Measurements from ENCODE around the gene PTPRS.
"Not testable (repeated sequence)": the region's sequence is repeated elsewhere in the genome, so short reads cannot be mapped to it uniquely, and the experiment has no call there.

The PTPRS gene

DNA sequence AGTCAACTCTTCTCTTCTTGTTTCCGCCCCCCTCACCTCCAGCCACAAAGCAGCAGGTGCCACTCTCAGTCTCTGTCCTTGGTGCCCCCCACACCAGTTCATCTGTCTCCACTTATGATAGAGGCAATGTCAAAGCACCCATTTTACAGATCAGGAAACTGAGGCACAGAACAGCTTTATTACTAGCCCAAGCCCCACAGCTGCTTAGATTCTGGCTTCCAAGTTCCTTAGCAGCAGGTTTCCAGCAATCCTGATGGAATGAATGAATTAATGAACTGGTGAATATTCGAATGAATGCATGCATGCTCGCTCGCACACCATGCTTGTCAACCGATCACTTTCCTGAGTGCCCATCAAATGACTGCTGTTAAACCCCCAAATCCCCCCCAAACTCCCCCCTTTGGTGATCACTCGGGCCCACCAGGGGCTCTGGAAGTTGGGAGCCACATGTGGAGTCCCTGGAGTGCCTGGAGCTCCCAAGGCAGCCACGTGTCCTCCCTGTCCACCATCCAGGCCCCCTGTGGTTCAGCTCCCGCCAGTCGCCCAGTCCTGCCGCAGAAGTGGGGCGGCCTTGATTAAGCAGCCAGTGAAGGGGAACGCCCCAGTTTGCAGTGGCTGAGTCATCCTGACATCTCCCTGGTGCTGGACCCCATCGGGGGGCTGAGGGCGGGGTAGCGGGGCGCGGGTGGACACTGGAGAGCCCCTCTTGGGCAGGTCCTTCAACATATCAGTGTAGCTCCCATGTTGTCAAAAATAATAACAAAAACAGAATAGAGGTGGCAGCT, 6.8 kb downstream of the PTPRS start:
- no peak for DNase-seq (ENCODE audit: low spot score)

DNA sequence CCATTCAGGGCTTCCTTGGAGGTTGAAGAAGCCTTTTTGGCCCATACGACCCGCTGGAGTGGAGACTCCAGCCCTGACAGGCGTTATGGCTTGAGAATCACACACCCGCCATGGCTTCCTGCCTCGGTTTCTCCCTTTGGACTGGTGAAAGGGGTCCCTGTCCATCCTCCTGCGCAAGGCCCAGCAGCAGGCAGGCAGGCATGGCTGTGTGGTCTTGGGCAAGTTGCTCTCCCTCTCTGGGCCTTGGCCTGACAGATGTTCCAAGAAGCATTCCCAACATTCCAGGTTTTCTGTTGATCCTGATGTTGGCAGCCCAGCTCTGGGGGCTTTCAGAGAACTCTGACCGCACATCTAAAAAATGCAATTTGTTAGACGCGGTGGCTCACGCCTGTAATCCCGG, 8.1 kb downstream of the PTPRS start:
- no peak for DNase-seq (ENCODE audit: low spot score)

DNA sequence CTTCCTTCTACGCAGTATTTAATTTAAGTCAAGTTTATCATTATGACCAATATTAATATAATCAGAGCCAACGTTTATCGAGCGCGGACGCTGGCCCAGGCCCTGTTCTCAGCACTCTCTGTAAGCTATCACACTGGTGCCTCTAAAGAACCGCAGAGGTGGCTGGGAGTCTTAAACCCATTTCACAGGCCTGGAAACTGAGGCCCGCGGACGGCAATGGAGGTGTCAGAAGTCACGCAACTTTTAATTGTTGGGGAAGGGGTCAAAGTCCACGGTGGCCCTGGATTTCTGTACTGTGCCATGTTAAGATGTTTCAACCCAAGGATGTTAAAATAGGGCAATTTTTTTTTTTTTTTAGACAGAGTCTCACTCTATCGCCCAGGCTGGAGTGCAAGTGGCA, 8.8 kb downstream of the PTPRS start:
- DNase-seq (ENCODE audit: low spot score), result no peak

DNA sequence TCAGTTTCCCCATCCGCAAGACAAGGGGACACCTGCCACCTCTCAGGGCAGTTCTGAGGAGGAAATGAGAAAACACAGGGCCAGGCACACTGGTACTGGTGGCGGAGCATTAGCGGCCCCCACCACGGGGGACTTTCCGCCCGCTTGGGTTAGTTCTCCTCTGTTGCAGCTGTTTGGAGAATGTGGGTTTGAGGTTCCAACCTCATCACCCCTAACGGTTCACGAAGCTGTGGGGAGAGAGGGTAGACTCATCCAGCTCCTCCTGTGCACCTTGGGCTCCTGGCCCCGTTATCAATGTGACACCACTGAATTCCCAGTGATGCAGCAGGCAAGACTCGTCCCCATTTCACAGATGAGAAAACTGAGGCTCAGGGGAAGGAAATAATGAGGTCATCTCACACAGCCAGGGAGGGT, 10.3 kb downstream of the PTPRS start:
- no peak for DNase-seq (ENCODE audit: low spot score)

DNA sequence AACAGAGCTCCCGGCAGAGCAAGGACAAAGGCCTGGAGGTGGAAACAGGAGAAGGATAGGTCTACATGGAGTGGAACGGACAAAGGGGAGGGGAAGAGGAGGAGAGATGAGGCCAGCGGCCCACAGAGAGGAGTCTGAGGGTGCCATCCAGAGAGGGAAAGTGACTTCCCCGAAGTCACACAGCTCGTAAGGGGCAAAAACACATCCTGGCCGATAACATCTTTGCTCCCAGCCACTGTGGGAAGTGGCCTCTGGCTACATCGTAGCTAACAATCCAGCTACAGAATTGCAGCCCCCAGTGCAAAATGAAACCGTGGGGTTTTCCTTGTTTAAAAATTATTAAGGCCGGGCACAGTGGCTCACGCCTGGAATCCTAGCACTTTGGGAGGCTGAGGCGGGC, 11.5 kb downstream of the PTPRS start:
- no peak for DNase-seq (ENCODE audit: low spot score)

DNA sequence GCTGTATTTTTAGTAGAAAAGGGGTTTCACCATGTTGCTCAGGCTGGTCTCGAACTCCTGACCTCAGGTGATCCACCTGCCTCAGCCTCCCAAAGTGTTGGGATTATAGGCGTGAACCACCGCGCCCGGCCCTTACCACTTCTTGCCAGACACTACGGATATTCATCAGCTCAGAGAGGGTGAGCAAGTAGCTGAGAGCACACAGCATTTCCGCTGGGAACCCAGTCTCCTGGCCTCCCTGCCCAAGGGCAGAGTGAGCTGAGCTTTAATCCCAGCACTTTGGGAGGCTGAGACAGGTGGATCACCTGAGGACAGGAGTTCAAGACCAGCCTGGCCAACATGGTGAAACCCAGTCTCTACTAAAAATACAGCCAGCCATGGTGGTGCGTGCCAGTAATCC, 12.2 kb downstream of the PTPRS start:
- not testable (repeated sequence) for DNase-seq (ENCODE audit: low spot score)

DNA sequence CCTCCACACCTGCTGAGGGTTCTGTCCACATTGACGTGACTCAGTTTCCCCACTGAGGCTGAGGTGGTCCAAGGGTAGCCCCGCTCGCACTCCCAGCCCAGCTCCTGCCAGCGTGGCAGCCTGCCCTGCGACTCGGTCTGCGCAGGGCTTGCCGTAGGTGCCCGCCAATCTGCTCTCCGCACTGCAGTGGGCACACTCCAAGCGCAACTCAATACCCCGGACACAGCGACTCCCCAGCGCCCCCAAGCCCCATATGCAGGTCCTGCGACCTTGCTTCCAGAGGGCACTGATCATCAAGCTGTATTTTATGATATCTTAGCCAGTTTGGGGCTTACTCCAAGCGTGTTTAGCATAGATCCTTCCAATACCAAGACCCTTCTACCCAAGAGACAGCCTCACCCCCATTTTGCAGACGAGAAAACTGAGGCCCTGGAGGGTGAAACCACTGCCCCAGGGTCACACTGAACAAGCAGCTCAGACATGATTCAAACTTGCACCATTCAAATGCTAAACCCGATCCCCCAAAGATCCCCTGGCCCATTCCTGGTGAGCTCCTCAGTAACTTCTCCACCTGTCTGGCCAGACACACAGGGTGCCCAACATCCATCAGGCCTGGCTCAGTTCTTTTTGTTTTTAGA, 13.5 kb downstream of the PTPRS start:
- DNase-seq (ENCODE audit: low spot score), result no peak

DNA sequence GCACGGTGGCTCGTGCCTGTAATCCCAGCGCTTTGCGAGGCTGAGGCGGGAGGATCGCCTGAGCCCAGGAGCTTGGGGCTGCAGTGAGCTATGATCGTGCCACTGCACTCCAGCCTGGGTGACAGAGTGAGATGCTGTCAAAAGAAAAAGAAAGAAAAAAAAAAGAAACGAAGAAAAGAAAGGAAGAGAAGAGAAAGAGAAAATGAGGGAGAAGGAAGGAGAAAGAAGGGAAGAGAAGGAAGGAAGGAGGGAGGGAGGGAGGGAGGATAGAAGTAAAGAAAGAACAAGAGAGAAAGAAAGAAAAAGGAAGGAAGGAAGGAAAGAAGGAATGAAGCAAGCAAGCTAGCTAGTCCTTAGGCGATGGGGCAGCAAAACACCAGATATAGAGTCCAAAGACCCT, 14.1 kb downstream of the PTPRS start:
- no peak for DNase-seq (ENCODE audit: low spot score)

DNA sequence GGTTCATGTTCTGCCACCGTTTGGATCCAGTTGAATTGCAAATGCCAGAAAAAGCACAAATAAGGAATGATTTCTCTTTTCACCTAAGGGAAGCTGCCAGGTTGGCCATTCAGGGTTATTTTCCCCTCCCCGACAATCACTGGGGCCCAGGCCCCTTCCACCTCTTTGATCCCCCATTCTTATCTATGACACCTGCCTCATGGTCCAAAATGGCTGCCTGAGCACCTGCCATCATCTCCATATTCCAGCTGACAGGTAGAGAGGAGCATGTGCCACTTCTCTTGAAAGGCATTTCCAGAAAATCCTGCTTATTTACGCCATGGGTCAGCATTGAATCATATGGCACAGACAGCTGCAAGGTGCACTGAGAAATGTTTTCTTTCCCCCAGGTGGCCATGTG, 15.7 kb downstream of the PTPRS start:
- DNase-seq (ENCODE audit: low spot score), result no peak

DNA sequence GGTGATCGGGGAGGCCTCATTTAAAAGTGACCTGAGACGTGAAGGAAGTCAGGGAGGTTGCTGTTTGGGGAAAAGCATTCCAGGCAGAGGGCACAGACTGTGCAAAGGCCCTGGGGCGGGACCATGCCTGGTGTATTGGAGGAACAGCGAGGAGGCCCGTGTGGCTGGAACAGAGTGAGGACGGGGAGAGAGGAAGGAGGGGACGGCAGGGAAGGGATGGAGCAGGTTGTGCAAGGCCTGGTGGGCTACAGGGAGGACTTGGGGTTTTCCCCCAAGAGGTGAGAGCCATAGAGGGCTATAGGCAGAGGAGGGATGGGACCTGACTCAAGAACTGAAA, 17.2 kb downstream of the PTPRS start:
- DNase-seq (ENCODE audit: low spot score), result no peak

DNA sequence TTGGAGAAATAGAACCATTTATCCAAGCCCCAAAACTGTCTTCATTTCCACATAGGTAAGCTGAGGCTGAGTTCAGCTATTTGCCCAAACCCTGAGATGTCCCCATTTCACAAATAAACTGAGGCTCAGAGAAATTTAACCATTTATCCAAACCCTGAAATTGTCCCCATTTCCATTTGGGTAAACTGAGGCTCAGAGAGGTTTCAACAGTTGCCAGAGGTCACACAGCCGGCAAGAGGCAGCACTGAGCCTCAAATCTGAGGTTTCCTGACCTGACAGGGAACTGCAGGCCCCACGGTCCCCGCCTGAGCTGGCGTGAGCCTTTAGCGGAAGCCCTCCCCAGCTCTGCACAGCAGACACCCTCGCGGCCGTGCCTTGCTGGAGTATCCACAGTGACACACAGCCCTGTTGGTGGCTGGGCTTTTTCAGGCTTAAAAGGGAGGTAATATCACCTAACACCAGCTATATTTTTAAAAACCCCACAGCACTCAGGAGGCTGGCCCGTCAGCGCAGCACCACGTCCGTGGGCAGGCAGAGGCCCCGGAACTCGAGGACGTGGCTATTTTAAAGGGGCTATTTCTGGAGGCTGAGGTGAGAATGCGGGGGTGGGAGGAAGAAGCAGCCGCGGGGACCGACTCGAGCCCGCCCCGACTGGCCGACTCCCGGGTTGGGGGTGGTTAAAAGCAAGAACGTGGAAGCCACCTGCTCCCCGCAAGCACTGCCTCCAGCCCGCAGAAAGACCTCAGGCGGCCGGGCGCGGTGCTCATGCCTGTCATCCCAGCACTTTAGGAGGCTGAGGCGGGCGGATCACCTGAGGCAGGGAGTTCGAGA, 18.5 kb downstream of the PTPRS start:
- DNase-seq (ENCODE audit: low spot score), result no peak

DNA sequence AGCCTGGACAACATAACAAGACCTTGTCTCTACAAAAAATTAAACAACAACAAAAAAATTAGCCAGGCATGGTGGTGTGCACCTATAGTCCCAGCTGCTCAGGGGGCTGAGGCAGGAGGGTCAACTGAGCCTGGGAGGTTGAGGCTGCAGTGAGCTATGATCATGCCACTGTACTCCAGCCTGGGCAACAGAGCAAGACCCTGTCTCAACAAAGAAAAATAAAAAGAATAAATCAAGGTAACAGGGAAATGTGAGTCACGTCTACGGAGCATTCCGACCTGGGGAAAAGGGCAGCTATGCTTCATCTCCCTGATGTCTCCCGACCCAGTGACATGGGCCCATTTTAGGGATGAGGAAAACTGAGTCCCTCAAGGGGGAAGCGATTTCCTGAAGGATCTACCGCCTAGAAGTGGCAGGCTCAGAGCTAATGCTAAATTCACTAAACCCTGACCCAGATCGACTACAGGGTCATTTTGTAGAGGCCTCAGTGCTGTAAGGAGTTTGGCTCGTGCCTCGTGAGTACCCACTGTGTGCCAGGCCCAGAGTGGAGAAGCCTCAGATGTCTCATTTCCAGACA, 19.5 kb downstream of the PTPRS start:
- no peak for DNase-seq (ENCODE audit: low spot score)

DNA sequence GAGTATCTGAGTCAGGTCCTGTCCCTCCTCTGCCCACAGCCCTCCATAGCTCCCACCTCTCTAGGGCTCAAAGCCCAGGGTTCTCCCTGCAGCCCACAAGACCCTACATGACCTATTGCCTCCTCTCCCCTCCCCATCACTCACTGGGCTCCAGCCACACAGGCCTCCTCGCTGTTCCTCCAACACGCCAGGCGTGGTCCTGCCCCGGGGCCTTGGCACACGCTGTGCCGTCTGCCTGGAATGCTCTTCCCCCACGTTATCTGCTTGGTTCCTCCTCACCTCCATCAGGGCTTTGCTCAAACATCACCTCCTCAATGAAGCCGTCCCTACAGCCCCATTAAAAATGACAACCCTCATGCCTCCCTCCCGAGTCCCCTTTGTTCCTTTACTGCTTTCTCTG, 21.1 kb downstream of the PTPRS start:
- no peak for DNase-seq (ENCODE audit: low spot score)

DNA sequence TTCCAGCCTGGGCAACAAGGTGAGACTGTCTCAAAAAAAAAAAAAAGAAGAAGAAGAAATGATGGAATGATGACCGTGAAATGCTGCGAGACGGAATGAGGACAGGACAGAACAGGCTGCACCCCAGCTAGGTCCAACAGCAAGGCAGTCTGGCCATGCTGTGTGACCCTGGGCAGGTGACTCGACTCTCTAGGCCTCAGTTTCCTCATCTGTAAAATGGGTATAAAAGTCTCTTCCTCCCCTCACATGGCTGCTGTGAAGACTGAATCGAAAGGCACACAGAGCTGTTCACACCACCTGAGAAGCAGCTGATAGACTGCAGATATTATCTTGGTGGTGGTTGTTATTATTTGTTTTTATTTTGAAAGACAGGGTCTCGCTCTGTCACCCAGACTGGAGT, 22.3 kb downstream of the PTPRS start:
- DNase-seq (ENCODE audit: low spot score), result no peak

DNA sequence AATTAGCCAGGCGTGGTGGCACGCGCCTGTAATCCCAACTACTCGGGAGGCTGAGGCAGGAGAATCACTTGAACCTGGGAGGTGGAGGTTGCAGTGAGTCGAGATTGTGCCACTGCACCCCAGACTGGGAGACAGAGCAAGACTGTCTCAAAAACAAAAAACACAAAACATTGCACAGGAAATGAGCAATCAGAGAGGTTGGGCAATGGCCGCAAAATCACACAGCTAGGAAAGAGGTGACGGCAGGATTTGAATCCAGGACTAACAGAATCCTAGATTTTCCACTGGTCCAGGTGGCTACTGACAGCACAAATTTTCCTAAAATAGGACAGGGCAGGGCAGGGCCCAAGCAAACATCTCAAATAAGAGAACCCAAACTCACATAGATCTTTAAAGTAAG, 23.3 kb downstream of the PTPRS start:
- DNase-seq (ENCODE audit: low spot score), result no peak

DNA sequence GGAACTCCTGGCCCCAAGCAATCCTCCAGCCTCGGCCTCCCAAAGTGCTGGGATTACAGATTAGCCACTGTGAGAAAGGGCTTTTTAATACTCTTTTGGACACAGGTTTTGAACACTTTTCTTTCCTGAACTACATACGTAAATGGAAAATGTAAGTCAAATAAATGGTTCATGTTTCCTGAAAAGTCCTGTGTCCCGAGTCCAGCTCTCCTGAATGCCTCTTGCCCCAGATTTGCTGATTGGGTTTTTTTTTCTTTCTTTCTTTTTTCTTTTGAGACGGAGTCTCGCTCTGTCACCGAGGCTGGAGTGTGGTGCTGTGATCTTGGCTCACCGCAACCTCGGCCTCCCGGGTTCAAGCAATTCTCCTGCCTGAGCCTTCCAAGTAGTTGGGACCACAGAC, 24.5 kb downstream of the PTPRS start:
- DNase-seq (ENCODE audit: low spot score), result no peak

DNA sequence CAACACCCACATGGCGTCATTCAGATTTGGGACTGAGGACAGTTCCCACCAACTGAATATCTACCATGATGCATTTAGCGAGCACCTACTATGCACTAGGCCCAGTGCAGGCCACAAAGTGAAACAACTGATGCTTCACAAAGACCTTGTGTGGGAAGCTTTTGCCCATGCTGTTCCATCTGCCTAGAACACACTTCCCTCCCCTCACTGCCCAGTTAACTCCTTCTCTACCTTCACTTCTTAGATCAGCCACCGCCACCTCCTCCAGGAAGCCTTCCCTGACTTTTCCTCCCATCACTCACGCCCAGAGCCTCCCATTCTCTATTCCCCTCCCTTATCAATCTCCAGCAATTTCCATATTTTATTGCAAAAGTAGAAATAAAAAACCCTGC, 25.7 kb downstream of the PTPRS start:
- DNase-seq (ENCODE audit: low spot score), result no peak

DNA sequence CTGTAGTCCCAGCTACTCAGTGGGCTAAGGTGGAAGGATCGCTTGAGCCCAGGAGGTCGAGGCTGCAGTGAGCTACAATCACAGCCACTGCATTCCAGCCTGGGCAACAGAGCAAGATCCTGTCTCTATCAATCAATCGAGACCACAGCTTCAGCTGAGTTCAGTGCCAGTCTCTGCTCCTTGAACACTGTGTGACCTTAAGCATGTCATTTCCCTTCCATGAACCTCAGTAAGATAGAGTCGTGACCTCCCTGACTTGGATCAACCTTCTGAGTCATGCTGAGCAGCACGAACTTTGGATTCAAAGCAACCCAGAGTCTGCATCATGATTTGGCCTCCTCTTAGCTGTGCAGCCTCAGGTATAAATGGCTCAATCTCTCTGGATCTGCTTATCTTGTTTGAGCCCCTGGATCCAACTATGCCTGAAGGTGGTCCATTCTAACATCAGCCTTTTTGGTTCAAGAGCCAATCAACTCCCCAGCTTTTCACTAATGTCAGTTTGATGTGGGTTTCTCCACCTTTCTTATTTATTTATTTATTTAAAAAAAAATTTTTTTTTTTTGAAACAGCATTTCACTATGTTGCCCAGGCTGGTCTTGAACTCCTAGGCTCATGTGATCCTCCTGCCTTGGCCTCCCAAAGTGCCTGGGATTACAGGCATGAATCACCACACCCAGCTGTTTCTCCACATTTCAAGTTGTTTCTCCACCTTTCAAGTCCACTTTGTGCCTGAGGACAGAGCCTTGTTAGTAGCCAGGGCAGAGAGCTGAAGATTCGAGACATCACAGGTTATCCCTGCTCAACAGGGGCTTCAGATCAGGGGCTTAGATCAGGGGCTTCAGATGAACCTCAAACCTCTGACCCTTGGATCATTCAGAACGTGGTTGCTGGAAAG, 26.4 kb downstream of the PTPRS start:
- no peak for DNase-seq (ENCODE audit: low spot score)

DNA sequence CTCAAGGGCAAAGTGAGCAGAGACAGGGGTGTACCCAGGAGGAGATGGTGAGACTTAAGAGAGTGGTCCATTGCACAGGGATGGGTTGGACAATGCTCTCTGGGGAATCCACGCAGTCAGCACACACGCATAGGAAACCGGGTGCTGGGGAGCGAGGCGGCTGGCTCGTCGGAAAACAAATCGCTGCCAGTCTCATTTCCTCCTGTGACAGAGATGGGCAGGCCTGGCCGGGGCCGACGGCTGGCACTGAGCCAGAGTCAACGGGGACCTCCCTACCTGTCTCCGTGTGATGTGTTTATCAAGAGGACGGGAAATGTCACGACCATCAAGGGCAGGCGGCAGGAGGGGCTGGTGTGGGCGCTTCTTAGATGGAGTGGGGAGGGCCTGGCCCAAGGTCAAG, 27.3 kb downstream of the PTPRS start:
- DNase-seq (ENCODE audit: low spot score), result no peak

DNA sequence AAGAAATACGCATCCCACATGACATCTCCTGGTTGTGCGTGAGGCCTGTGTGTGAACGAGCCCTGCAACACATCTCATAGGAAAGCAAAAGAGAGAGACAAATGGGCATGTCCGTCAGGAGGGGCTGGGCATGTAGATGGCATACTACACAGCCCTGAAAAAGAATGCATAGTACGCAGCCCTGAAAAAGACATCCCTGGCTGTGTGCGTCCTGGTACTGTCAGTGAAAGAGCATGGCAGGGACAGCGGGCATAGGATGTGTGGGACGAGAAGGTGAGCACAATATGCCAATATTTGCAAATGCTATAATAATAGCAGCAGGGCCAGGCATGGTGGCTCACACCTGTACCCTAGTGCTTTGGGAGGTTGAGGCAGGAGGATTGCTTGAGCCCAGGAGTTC, 28.6 kb downstream of the PTPRS start:
- DNase-seq (ENCODE audit: low spot score), result no peak

DNA sequence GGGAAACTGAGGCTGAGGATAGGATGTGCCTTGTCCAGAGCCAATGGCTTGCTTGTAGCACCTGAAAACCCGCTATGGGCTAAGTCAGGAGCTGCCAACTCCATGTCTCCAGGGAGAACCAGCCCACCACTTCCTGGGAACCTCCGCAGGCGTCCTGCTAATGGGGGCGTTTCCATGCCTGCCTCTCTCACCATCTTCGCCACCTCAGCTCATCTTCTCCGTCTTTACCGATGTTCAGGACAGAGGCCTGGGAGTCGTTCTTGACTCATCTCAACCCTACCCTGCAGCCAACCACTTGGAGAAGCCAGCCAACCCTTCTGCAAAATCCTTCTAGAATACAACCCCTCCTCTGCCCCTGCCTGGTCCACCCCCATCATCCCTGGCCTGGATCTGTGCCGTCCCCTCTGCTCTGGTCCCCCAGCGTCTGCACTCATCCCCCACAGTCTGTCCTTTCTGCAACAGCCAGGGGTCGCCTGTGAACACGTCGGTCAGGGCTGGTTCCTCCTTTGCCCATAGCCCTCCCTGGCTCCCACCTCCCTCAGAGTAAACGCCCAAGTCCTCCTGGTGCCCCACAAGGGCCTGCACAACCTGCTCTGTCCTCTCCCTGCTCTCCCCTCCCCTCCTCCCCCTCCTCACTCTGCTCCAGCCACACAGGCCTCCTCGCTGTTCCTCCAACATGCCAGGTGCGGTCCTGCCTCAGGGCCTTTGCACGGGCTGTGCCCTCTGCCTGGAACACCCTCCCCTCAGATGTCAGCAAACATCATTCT, 31.0 kb downstream of the PTPRS start:
- no peak for DNase-seq (ENCODE audit: low spot score)

All from HuH-7 (cell line).